GM19023 (cell line): ENCODE data around the gene PLXNA4.

ENCODE experiments used
- ATAC-seq: cut with Tn5 transposase; IDR thresholded peaks from one replicate; pipeline ENCODE4 v1.9.1; 2021; ENCODE audit warnings: mild to moderate bottlenecking, moderate library complexity; ENCODE audit not compliant: unreplicated experiment

The PLXNA4 gene

GRCh38 chr7:132475669-132476116, 100.6 kb downstream of the PLXNA4 start:
- no peak for ATAC-seq

DNA sequence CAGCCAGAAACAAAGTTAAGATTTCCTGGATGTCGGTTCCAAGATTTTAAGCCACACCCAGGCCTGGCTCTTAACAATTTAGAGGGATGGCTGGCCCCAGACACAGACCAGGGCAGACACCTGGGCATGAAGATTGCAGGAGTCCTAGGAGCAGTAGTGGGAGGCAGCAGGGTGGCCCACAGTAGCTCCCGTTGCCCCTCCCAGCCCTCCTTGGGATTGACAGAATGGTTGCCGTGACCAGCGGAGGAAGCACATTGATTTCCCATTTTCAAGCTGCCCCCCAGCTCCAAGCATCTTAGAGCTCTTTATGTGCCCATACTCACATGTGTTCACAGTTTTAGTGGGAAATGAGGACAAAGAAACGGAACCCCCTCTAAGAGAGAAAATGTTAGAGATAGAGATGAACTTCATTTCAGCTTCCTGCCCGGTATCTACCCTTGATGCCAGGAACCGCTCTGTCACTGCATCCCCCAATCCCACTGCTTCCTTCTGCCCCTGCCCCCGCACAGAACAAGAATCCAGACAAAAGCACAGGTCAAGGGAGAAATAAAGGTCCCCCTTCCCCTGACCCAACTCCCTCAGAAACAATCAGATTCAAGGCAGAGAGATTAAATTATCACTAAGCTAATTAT, 101.1 kb downstream of the PLXNA4 start:
- ATAC-seq: no peak

GRCh38 chr7:132472463-132473120, 103.7 kb downstream of the PLXNA4 start:
- no peak for ATAC-seq

DNA sequence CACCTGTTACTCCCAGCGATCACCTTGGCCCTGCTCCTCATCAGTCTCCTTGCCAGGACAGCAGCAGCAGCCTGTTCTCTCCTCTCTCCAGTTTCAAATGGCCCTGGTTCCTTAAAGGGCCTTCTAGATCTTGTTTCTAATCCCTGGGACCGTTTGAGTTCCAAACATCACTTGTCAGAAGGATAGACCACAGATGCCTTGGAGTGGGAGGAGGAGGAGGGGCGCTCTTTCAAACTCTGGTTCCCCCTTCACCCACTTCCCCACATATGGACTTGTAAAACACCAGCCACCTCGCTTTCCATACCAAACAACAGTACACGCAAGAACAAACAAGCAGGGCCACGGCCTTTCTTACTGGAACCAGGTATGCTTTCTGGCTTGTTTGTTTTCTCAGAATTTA, 104.8 kb downstream of the PLXNA4 start:
- ATAC-seq: no peak

DNA sequence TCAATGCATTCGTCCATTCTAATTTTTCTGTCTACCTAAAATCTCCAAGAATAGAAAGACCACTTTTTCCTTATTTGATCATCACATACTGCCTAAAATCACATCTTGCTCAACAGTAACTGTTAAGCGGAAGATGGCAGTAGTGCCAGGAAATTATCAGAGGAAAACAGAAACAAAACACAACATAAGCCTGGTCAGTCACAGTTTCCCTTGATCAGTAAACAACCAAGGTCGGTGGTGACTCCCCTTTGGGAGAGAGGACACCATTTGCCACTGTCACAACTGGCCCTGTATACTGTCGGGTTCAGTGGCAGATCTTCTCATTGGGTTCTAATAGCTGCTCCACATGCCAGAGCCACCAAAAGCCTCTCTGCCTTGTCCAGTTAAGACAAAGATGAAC, 106.6 kb downstream of the PLXNA4 start:
- no peak for ATAC-seq

GRCh38 chr7:132469264-132469663, 107.0 kb downstream of the PLXNA4 start:
- no peak for ATAC-seq

DNA sequence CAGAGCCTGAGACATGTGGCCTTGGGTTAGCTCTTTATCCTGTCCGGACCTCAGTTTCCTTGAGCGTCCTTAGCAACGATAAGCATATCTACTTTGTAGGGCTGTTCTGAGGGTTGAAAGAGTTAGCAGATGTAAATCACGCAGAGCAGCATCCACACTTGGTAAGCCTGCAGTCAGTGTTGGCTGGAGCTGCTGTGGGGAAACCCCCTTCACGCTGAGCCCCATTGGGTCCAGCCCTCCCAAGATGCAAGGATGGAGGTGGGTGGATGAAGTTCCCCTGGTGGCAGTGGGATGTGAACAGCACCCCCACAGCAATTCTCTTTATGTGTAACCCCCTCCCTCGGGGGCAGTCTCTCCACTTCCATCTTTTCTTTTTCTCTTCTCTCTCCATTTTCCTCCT, 109.9 kb downstream of the PLXNA4 start:
- ATAC-seq: no peak

GRCh38 chr7:132465516-132465915, 110.8 kb downstream of the PLXNA4 start:
- no peak for ATAC-seq

- no peak for ATAC-seq
Measured at GRCh38 chr7:132464740-132465139, 111.5 kb downstream of the PLXNA4 start.

DNA sequence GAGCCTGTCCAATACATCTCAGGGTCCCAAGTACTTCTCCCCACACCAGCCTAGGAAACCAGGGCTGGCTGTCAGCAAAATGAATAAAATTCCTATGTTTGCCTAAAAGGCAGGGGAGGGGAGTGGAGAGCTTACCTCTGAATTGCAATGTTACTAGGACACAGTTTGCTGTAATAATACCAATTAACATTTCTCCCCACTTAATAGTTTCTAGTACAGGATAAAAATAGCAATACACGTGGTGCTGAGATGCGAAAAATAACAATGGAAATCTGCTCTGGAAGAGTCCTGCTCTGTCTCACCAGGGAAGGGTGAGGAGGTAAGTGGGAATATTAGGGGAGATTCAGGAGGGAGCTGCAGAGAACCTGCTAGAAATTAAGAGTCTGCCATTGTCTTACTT, 112.3 kb downstream of the PLXNA4 start:
- no peak for ATAC-seq

GRCh38 chr7:132462478-132462877, 113.8 kb downstream of the PLXNA4 start:
- ATAC-seq: no peak

- ATAC-seq: no peak
Measured at GRCh38 chr7:132461032-132461592, 115.2 kb downstream of the PLXNA4 start.

DNA sequence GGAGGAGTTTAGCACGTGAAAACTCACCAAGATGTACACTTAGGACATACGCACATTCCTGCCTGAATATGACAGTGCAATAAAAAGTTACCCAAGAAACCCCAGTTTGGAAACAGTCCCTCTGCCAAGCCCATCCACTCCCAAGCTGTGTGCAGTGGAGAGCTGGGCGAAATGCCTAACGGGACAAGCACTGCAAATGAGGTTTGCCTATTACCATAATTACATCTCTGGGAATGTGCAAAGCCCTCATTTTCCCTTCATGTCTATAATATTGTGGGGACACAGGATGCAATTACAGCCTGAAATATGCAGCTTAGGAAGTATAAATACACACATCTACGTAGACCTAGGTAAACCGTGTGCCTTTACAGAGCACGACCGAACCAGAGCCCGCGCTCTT, 117.5 kb downstream of the PLXNA4 start:
- no peak for ATAC-seq

- no peak for ATAC-seq
Measured at GRCh38 chr7:132457658-132458057, 118.6 kb downstream of the PLXNA4 start.

DNA sequence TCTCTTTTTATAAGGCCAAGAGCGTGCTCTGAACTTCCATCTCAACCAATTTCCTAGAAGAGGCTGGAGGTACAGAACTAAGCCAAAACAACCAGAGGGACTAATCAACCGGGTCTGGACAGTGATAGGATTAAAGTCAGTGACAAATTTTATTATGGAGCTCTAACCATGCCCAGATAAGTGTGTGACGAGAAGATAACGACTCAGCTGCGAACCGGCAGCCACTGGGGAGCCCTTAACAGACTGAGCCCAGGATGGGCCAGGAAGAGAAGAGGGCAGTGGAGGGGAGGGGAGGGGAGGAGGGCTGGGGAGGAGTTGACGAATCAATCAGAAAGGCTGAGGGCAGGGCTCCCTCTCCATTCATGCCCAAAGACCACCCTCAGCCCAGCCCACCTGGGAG, 119.9 kb downstream of the PLXNA4 start:
- ATAC-seq: no peak

DNA sequence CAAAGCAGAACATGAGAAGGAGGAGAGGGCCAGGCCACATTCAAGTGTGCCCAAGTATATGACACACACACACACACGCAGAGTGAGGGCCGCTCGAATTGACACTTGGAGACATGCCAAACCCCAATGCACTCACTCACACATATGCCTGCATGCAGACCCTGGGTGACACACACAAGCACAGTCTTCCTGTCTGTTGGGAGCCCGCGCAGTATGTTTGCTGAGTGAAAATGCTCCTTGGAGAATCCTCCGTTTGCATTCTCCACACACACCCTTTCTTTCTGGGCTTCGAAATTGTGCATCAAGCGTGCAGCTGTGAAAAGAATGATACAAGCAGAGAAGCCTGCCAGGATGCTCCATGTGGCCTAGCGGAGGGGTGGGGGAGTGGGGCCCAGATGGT, 120.9 kb downstream of the PLXNA4 start:
- no peak for ATAC-seq

- ATAC-seq: no peak
Measured at GRCh38 chr7:132453826-132454225, 122.4 kb downstream of the PLXNA4 start.

DNA sequence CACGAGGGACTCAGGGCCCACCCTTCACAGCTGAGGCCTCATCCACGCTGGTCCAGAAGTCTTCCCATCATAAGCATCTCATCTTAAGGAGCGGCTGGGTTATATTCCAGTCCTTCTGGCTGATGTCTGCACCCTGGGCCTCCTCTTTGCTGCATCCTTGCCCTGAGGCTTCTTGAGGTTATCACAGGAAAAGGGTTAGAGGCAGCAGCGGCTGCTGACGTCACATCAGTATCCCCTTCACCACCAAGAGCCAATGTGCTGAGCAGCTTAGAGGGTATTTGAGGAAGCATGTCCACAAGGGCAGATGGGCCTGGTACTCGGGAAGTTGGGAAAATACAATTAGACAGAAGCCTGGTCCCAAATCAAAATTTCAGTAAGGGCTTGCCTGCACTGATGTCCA, 125.1 kb downstream of the PLXNA4 start:
- ATAC-seq: no peak

GRCh38 chr7:132450696-132451095, 125.6 kb downstream of the PLXNA4 start:
- ATAC-seq: no peak

GRCh38 chr7:132450188-132450587, 126.1 kb downstream of the PLXNA4 start:
- no peak for ATAC-seq

- ATAC-seq: no peak
Measured at GRCh38 chr7:132446666-132447278, 129.5 kb downstream of the PLXNA4 start.

DNA sequence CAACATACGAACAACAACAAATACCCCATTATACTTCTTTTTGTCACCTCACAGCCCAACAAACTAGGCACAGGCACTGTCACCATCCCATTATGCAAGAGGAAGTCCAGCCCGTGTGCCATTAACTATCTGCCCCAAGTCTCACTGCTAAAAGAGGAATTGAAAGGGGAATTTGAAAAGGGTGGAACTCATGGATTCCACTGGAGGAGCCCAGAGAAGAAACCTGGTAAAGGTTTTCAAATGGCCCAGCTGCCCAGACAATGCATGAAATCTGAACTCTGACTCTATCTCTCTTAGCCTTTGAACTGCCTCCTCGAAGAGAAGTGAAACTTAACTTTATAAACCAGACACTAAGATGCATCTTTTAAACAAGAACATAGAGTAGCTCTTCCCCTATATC, 130.0 kb downstream of the PLXNA4 start:
- ATAC-seq: no peak
